Mucosa of stomach (tissue), 1 donor: Measurements from ENCODE around the gene MEGF10.

Source experiments
- H3K27me3 ChIP-seq: one replicate; pipeline ENCODE4 v1.7.0; 2013; ENCODE audit warnings: mild to moderate bottlenecking, low read length; ENCODE audit not compliant: control insufficient read depth, insufficient read depth
- H3K36me3 ChIP-seq: one replicate; pipeline ENCODE4 v1.7.0; 2013; ENCODE audit warnings: low read length; ENCODE audit not compliant: control insufficient read depth, insufficient read depth
- H3K4me1 ChIP-seq: one replicate; pipeline ENCODE4 v1.7.0; 2013; ENCODE audit warnings: mild to moderate bottlenecking, low read length; ENCODE audit not compliant: control insufficient read depth, insufficient read depth
- H3K4me3 ChIP-seq: one replicate; pipeline ENCODE4 v1.7.0; 2013; ENCODE audit warnings: low read length
- H3K9ac ChIP-seq: one replicate; pipeline ENCODE4 v1.7.0; 2013; ENCODE audit warnings: mild to moderate bottlenecking, low read length, moderate library complexity
- H3K9me3 ChIP-seq: one replicate; pipeline ENCODE4 v1.7.0; 2013; ENCODE audit warnings: mild to moderate bottlenecking, low read length, moderate library complexity; ENCODE audit not compliant: control insufficient read depth
- donor health status: Pancreatic carcinoma.

Gene MEGF10

GRCh38 chr5:127389601-127390000 is 99.0 kb downstream of the MEGF10 start:
- Histone ChIP-seq H3K9me3 (no peaks in the 10 kb centered on the region), H3K4me1 (no peaks in the 10 kb centered on the region), H3K27me3 (no peaks in the 10 kb centered on the region), H3K36me3 (no peaks in the 10 kb centered on the region), H3K9ac (no peak overlapping the region), H3K4me3 (no peak overlapping the region)

- no peaks in the 10 kb centered on the region for H3K4me1 ChIP-seq
- no peak overlapping the region for H3K4me3 ChIP-seq
- H3K9me3 ChIP-seq: no peaks in the 10 kb centered on the region
- no peaks in the 10 kb centered on the region for H3K36me3 ChIP-seq
- H3K9ac ChIP-seq: no peak overlapping the region
- no peaks in the 10 kb centered on the region for H3K27me3 ChIP-seq
These were observed 102.2 kb downstream of the MEGF10 start for GRCh38 chr5:127392762-127393161.

- no peaks in the 10 kb centered on the region for H3K9me3 ChIP-seq
- H3K4me3 ChIP-seq: no peak overlapping the region
- no peaks in the 10 kb centered on the region for H3K27me3 ChIP-seq
- no peak overlapping the region for H3K9ac ChIP-seq
- no peaks in the 10 kb centered on the region for H3K36me3 ChIP-seq
- no peaks in the 10 kb centered on the region for H3K4me1 ChIP-seq
These were observed 106.0 kb downstream of the MEGF10 start for GRCh38 chr5:127396490-127397155.

- H3K9ac ChIP-seq: no peak overlapping the region
- H3K27me3 ChIP-seq: no peaks in the 10 kb centered on the region
- H3K4me3 ChIP-seq: no peak overlapping the region
- H3K36me3 ChIP-seq: no peaks in the 10 kb centered on the region
- no peaks in the 10 kb centered on the region for H3K9me3 ChIP-seq
- H3K4me1 ChIP-seq: no peaks in the 10 kb centered on the region
These were observed 107.9 kb downstream of the MEGF10 start for GRCh38 chr5:127398508-127398907.

GRCh38 chr5:127399068-127399467 is 108.5 kb downstream of the MEGF10 start:
- Histone ChIP-seq H3K27me3 (no peaks in the 10 kb centered on the region), H3K9me3 (no peaks in the 10 kb centered on the region), H3K36me3 (no peaks in the 10 kb centered on the region), H3K4me3 (no peak overlapping the region), H3K9ac (no peak overlapping the region), H3K4me1 (no peaks in the 10 kb centered on the region)

GRCh38 chr5:127400539-127400938 is 109.9 kb downstream of the MEGF10 start:
- Histone ChIP-seq H3K4me3 (no peak overlapping the region), H3K4me1 (no peaks in the 10 kb centered on the region), H3K9me3 (no peaks in the 10 kb centered on the region), H3K27me3 (no peaks in the 10 kb centered on the region), H3K9ac (no peak overlapping the region), H3K36me3 (no peaks in the 10 kb centered on the region)

GRCh38 chr5:127400946-127401670 is 110.5 kb downstream of the MEGF10 start:
- Histone ChIP-seq H3K9ac (no peak overlapping the region), H3K9me3 (no peaks in the 10 kb centered on the region), H3K27me3 (no peaks in the 10 kb centered on the region), H3K36me3 (no peaks in the 10 kb centered on the region), H3K4me1 (no peaks in the 10 kb centered on the region), H3K4me3 (no peak overlapping the region)

GRCh38 chr5:127402361-127402760 is 111.8 kb downstream of the MEGF10 start:
- no peaks in the 10 kb centered on the region for H3K9me3 ChIP-seq
- no peak overlapping the region for H3K4me3 ChIP-seq
- H3K27me3 ChIP-seq: no peaks in the 10 kb centered on the region
- no peaks in the 10 kb centered on the region for H3K36me3 ChIP-seq
- no peaks in the 10 kb centered on the region for H3K4me1 ChIP-seq
- H3K9ac ChIP-seq: no peak overlapping the region

- Histone ChIP-seq H3K27me3 (no peaks in the 10 kb centered on the region), H3K9me3 (no peaks in the 10 kb centered on the region), H3K4me3 (no peak overlapping the region), H3K9ac (no peak overlapping the region), H3K36me3 (no peaks in the 10 kb centered on the region), H3K4me1 (no peaks in the 10 kb centered on the region)
These were observed 113.6 kb downstream of the MEGF10 start for GRCh38 chr5:127404190-127404589.

- Histone ChIP-seq H3K9me3 (no peaks in the 10 kb centered on the region), H3K27me3 (no peaks in the 10 kb centered on the region), H3K4me3 (no peak overlapping the region), H3K9ac (no peak overlapping the region), H3K36me3 (no peaks in the 10 kb centered on the region), H3K4me1 (no peaks in the 10 kb centered on the region)
These were observed 115.9 kb downstream of the MEGF10 start for GRCh38 chr5:127406326-127407121.

GRCh38 chr5:127409246-127409917 is 118.8 kb downstream of the MEGF10 start:
- no peak overlapping the region for H3K4me3 ChIP-seq

More at GRCh38 chr5:127409246-127409917, 118.8 kb downstream of the MEGF10 start:
- Histone ChIP-seq H3K36me3 (no peaks in the 10 kb centered on the region), H3K27me3 (no peaks in the 10 kb centered on the region), H3K9ac (no peak overlapping the region), H3K4me1 (no peaks in the 10 kb centered on the region), H3K9me3 (no peaks in the 10 kb centered on the region)
